IgD-negative memory B cell (primary cell): ENCODE results near the gene CDK6. TPM values are rescaled to one million over a fixed set of nuclear protein-coding genes. Genes with fewer than 3 reads are reported as not detected.

Source experiments
- H3K27ac Mint-ChIP-seq, 3 donors: one replicate each; pipeline ENCODE4 v1.8.0; 2020 to 2022; ENCODE audit warnings: mild to moderate bottlenecking in 3 of 3, mixed read lengths in 3 of 3, moderate library complexity in 1 of 3
- H3K27me3 Mint-ChIP-seq: one replicate; pipeline ENCODE4 v1.8.0; 2021; ENCODE audit warnings: mixed read lengths
- H3K36me3 Mint-ChIP-seq: one replicate; pipeline ENCODE4 v1.8.0; 2020; ENCODE audit warnings: mild to moderate bottlenecking, mixed read lengths
- H3K4me1 Mint-ChIP-seq, 3 donors: one replicate each; pipeline ENCODE4 v1.8.0; 2020 to 2022; ENCODE audit warnings: mixed read lengths in 3 of 3, mild to moderate bottlenecking in 1 of 3
- H3K4me3 Mint-ChIP-seq, 4 donors: one replicate each; pipeline ENCODE4 v1.8.0; 2020 to 2022; ENCODE audit warnings: mild to moderate bottlenecking in 4 of 4, mixed read lengths in 4 of 4, moderate library complexity in 3 of 4
- H3K9me3 Mint-ChIP-seq, 3 donors: one replicate each; pipeline ENCODE4 v1.8.0; 2020 to 2021; ENCODE audit warnings: mixed read lengths in 3 of 3, mild to moderate bottlenecking in 1 of 3
- polyA plus RNA-seq: library from polyadenylated mRNA; unstranded; fragments of 300-500 nt; fragmentation: Illumina TruSeq; gene quantifications from one replicate; pipeline ENCODE4 v1.2.3, GENCODE V29; 2021

Gene CDK6
- polyA plus RNA-seq, 1 donor from 2014 or later: 7.9 TPM

DNA sequence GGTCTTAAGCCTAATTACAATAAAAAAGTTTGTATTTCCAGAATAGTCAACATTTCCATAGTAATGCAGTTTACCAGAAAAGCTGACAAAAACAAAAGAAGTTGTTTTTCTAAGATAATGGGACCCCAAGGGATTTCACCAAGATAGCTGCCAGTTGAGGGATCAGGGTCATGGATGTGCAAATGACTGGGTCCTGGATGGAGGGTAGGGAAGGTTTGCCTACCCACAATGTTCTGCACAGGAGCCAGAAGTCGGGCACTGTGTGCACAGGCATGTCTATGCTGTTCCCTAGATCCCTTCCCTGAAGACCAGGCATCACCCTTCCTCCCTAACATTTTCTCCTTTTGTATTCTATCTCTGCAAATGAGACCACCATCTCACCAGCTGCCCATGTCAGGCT, 152.1 kb downstream of the CDK6 start:
- H3K4me3 Mint-ChIP-seq: no peak overlapping the region
- peak overlapping the region in 1 of 3 donors; percentile 68 for H3K27ac Mint-ChIP-seq
- H3K9me3 Mint-ChIP-seq: no peaks in the 10 kb centered on the region
- H3K36me3 Mint-ChIP-seq: no peaks in the 10 kb centered on the region
- H3K4me1 Mint-ChIP-seq: peaks cover 0 to 3% (median 0%) of the 10 kb centered on the region in 3 donors
- H3K27me3 Mint-ChIP-seq: no peaks in the 10 kb centered on the region

DNA sequence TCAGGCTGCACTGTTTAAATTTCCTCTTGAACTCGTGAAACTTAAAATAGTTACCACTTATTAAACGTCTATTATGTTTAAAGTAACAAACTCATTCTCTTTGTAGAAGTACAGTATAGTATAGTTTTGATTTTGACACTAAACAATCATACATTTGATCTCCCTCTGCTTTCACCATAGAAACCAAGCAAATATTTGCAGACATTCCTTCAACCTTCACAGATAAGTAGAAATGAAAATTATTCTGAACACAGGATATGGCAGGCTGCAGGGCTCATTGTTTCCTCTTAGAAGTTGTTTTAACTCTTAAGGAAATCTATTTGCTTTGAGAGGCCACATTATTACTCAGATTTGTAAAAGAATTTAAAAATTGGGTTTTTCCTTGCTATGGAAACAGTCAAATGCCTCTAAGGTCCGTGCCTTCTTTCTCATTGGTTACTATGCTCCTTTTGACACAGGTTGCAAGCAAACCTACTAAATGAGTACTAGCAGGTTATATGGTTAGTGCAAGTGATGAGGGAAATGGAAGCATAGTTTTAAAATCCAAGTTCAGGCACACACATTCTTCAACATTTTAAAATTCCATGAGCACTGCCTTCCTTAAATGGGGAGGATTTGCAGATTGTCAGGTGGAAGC, 153.4 kb downstream of the CDK6 start:
- peaks cover 0 to 3% (median 0%) of the 10 kb centered on the region in 3 donors for H3K4me1 Mint-ChIP-seq
- no peak overlapping the region for H3K27ac Mint-ChIP-seq

DNA sequence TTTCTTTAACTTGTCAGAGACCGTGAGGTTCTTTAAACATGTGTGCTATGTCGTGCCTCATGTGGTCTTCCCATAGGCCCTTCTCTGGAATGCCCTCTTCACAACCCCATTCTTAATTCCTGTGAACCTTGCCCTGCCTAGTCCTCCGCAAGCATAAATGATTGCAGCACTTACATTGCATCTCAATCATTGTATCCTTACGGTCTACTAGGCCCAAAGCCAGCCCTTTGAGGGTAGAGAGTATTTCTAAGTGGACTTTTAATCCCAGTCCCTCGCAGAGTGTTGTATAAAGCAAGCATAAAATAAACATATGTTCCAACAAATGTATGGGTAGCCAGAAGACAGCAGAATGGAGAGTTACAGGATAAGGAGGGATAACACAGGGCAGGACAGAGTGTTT, 154.0 kb downstream of the CDK6 start:
- H3K4me3 Mint-ChIP-seq: no peak overlapping the region
- no peaks in the 10 kb centered on the region for H3K36me3 Mint-ChIP-seq
- no peaks in the 10 kb centered on the region for H3K27me3 Mint-ChIP-seq
- H3K4me1 Mint-ChIP-seq: peaks cover 0 to 3% (median 0%) of the 10 kb centered on the region in 3 donors
- peak overlapping the region in 2 of 3 donors; percentile 13 to 21 for H3K27ac Mint-ChIP-seq
- peaks cover 0 to 2% (median 0%) of the 10 kb centered on the region in 3 donors for H3K9me3 Mint-ChIP-seq

More for the DNA sequence above, 153.4 kb downstream of the CDK6 start:
- H3K4me3 Mint-ChIP-seq: no peak overlapping the region
- H3K9me3 Mint-ChIP-seq: peaks cover 0 to 2% (median 0%) of the 10 kb centered on the region in 3 donors
- no peaks in the 10 kb centered on the region for H3K27me3 Mint-ChIP-seq
- H3K36me3 Mint-ChIP-seq: no peaks in the 10 kb centered on the region

DNA sequence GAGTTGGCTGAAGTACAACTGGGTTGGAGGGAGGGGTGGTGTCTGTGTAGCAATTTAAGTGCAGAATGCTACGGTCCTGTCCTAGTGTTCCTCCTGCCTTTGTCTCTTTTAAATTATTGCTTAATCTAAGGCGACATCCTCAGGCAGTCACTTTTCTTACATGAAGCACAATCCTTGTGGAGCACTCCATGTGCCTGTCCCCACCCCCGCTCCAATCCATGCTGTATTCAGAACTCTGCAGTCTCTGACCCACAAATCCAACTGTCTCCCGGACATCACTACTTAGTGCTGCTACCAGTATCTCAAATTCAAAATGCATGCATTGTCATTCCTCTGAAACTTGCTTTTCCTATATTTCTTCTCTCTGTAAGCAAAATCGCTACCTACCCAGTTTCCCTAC, 154.7 kb downstream of the CDK6 start:
- H3K9me3 Mint-ChIP-seq: peaks cover 0 to 2% (median 0%) of the 10 kb centered on the region in 3 donors
- H3K36me3 Mint-ChIP-seq: no peaks in the 10 kb centered on the region
- no peaks in the 10 kb centered on the region for H3K27me3 Mint-ChIP-seq
- H3K4me1 Mint-ChIP-seq: peaks cover 0 to 3% (median 0%) of the 10 kb centered on the region in 3 donors
- no peak overlapping the region for H3K4me3 Mint-ChIP-seq
- H3K27ac Mint-ChIP-seq: no peak overlapping the region

DNA sequence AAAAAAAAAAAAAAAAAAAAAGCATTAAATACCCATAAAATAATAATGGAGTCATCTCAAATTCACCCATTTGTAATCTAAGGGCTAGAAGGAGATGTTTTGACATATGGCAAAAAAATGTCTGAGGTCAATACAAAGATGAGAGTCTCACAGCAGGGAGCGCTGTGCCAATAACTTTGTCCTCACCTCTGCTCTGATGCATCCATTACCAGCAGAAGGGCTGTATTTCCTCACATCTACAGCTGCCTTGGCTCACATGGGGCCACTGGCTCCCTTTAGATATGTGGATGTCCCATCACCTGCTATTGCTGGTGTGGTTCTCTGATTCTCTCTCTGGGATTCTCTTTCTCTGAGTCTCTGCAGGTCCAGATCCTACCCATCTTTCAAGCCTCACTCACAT, 155.9 kb downstream of the CDK6 start:
- Mint-ChIP-seq H3K4me3 (no peak overlapping the region), H3K9me3 (peaks cover 0 to 2% (median 0%) of the 10 kb centered on the region in 3 donors), H3K36me3 (no peaks in the 10 kb centered on the region), H3K27ac (no peak overlapping the region), H3K4me1 (peaks cover 0 to 3% (median 2%) of the 10 kb centered on the region in 3 donors), H3K27me3 (no peaks in the 10 kb centered on the region)

DNA sequence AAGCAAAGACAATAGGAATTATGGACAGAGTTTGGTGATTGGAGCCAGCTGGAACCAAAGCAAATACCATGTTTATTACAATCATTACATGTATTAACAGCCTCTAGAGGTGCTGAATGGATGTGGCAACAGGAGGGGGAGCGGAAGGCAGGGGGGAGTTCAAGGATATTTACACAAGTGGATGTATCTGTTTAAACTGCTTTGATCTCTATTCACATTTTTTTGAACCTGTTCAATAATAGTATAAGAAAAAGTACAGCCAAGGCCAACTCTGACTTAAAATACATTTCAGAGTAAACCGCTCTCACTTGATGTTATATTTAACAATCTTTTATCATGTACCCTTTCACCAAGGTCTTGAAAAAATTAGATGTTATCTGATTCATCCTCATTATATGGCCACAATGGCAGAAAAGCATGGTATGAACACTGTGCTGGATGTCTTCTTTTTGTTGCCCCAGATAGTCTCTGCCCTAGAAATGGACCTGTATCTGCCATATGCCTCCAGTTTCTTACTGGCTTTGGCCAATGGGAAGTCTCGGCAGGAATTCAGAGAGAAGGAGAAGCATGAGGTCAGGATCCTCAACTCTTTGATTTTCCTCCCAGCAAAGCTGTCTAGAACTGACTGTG, 158.0 kb downstream of the CDK6 start:
- no peak overlapping the region for H3K4me3 Mint-ChIP-seq
- H3K9me3 Mint-ChIP-seq: peaks cover 0 to 2% (median 0%) of the 10 kb centered on the region in 3 donors
- peaks cover 10 to 12% (median 10%) of the 10 kb centered on the region in 3 donors for H3K4me1 Mint-ChIP-seq
- no peak overlapping the region for H3K27ac Mint-ChIP-seq
- no peaks in the 10 kb centered on the region for H3K27me3 Mint-ChIP-seq
- no peaks in the 10 kb centered on the region for H3K36me3 Mint-ChIP-seq

DNA sequence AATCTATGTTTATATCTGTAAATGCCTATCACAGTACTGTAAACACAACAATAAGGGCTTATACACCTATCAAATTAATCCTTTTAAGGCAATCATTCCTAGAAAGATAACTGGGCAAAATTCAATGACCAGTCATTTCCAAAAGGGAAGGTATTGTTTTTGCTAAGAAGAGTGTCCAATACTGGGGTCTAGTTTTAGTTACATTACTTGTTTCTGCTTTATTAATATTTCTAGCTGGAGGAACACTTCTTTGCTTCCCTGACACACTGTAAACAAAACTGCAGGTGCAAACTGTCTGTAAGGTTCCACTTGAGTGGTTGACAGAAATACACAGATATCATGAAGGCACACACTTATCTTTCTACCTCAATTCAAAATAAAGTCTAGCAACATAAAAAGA, 162.0 kb downstream of the CDK6 start:
- peak overlapping the region in 2 of 3 donors; percentile 48 to 66 for H3K27ac Mint-ChIP-seq
- H3K36me3 Mint-ChIP-seq: peaks cover 2% of the 10 kb centered on the region
- H3K4me1 Mint-ChIP-seq: peaks cover 8 to 15% (median 15%) of the 10 kb centered on the region in 3 donors
- peaks cover 0 to 2% (median 0%) of the 10 kb centered on the region in 3 donors for H3K9me3 Mint-ChIP-seq
- H3K4me3 Mint-ChIP-seq: peak overlapping the region in 1 of 4 donors; percentile 41
- H3K27me3 Mint-ChIP-seq: no peaks in the 10 kb centered on the region

DNA sequence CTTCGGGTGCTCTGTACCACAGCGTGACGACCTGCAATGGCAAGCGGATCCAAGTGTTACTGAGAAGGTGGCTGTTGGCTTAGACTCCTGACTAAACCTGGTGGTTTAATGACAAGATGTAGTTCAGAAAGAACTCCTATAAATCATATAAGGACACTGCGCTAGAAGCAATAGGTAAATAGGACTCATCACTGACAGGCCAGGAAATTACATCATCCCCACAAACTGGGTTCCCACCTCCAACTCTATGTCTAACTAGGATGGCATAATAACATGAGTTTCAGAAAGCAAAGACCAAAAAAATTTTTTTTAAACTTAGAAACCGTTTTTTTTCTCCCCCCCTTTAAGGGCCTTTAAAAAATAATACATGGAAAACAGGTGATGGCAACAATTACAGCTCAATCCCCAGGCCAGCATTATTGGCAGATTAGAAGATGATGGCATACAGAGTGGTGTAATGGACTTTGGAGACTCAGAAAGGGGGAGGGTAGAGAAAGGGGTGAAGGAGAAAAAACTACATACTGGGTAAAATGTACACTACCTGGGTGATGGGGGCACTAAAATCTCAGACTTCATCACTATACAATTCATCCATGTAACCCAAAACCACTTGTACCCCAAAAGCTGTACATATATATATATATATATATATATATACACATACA, 164.7 kb downstream of the CDK6 start:
- Mint-ChIP-seq H3K27ac (no peak overlapping the region), H3K36me3 (peaks cover 2% of the 10 kb centered on the region), H3K4me3 (peak overlapping the region in 1 of 4 donors; percentile 13), H3K4me1 (peaks cover 8 to 15% (median 15%) of the 10 kb centered on the region in 3 donors), H3K9me3 (no peaks in the 10 kb centered on the region), H3K27me3 (no peaks in the 10 kb centered on the region)

DNA sequence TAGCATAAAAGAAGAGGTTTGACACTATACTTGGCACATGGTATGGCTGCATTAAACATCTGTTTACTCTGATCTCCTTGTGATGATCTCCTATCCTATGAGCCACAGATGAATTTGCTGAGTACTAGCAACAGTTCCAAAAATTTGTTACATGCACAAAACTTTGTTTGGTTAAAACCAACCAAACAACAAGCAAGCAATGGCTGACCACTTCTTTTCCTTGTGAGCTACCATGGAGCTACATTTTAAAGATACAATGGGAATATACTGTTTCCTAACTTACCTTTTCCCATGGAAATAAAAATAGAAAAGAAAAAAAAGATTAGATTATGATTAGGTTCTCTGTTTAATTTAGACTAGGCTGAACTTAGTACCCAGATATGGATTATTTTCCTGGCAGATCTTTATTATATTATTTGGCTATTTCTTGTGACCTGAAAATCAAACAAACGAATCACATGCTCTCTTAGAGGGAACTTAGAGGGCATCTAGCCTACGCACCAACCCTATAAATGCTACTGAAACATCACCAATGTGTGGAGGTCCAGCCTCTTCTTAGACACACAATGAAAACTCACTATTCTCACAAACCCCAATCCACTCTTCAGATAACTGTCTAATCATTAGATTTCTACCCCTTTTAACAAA, 166.0 kb downstream of the CDK6 start:
- H3K4me1 Mint-ChIP-seq: peaks cover 8 to 15% (median 12%) of the 10 kb centered on the region in 3 donors
- H3K9me3 Mint-ChIP-seq: no peaks in the 10 kb centered on the region
- H3K4me3 Mint-ChIP-seq: no peak overlapping the region
- H3K27me3 Mint-ChIP-seq: no peaks in the 10 kb centered on the region
- peaks cover 2% of the 10 kb centered on the region for H3K36me3 Mint-ChIP-seq
- H3K27ac Mint-ChIP-seq: no peak overlapping the region

DNA sequence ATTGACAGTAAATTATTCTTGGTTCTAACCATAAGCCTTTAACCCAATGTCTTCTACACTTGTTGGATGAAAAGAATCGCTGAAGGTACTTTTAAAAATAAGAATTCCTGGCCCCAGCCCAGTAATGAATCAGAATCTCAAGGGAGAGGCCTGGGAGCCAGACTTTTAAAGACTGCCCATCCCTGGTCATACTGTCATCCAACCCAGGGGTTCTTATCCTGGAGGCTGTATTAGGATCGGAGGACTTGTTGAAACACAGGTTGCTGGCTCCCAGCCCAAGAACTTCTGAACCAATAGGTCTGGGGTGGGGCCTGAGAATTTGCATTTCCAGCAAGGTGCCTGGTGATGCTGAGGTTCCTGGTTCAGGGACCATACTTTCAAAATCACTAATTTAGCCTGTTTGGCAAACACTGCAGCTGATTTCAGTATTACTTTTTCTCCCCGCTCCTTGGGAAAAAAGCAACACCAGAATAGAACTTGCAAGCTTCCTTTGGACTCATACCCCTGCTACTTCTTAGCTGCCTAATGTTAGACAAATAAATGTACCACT, 166.7 kb downstream of the CDK6 start:
- no peak overlapping the region for H3K4me3 Mint-ChIP-seq
- no peaks in the 10 kb centered on the region for H3K9me3 Mint-ChIP-seq
- no peaks in the 10 kb centered on the region for H3K27me3 Mint-ChIP-seq
- H3K4me1 Mint-ChIP-seq: peaks cover 8 to 15% (median 11%) of the 10 kb centered on the region in 3 donors
- H3K36me3 Mint-ChIP-seq: peaks cover 2% of the 10 kb centered on the region
- no peak overlapping the region for H3K27ac Mint-ChIP-seq

DNA sequence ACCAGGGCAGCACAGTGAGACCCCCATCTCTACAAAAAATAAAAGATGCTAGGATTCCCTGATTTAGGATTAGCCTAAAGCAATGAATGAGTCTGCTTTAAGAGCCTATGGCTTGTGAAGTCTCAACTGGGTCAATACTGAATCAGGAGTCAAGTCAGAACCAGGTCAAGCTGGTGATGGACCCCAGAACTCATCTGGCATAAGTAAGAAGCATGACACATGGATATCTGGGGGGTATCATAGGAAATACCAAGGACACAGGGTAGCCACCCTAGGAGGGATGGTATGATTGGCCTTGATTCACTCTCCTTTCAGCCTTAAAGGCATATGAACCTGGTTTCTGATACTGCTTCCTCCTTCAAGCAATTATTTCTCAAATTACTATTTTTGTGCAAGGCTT, 167.8 kb downstream of the CDK6 start:
- Mint-ChIP-seq H3K4me1 (peaks cover 0 to 5% (median 4%) of the 10 kb centered on the region in 3 donors), H3K36me3 (peaks cover 2% of the 10 kb centered on the region), H3K27me3 (no peaks in the 10 kb centered on the region), H3K4me3 (no peak overlapping the region), H3K9me3 (no peaks in the 10 kb centered on the region), H3K27ac (no peak overlapping the region)

DNA sequence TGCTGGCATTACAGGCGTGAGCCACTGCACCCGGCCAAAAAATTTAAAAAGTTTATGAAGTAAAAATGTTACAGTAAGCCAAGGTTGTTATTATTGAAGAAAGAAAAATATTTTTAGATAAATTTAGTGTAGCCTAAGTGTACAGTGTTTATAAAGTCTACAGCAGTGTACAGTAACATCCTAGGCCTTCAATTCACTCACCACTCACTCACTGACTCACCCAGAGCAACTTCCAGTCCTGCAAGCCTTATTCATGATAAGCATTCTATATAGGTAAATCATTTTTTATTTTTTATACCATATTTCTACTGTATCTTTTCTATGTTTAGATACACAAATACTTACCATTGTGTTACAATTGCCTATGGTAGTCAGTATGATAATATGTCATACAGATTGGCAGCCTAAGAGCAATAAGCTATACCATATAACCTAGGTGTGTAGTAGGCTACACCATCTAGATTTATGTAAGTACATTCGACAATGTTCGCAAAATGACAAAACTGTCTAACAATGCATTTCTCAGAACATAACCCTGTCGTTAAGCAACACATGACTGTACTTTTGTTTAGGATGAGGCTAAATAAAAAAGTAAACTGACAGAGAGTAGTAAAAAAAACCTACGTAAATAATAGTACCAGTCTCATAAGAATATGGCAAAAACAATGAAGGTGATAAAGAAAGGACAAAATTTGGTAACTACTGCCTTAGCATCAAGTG, 168.4 kb downstream of the CDK6 start:
- H3K4me1 Mint-ChIP-seq: peaks cover 0 to under 1% (median 0%) of the 10 kb centered on the region in 3 donors
- H3K27me3 Mint-ChIP-seq: no peaks in the 10 kb centered on the region
- H3K9me3 Mint-ChIP-seq: no peaks in the 10 kb centered on the region
- H3K27ac Mint-ChIP-seq: no peak overlapping the region
- H3K4me3 Mint-ChIP-seq: no peak overlapping the region
- H3K36me3 Mint-ChIP-seq: peaks cover 2% of the 10 kb centered on the region

DNA sequence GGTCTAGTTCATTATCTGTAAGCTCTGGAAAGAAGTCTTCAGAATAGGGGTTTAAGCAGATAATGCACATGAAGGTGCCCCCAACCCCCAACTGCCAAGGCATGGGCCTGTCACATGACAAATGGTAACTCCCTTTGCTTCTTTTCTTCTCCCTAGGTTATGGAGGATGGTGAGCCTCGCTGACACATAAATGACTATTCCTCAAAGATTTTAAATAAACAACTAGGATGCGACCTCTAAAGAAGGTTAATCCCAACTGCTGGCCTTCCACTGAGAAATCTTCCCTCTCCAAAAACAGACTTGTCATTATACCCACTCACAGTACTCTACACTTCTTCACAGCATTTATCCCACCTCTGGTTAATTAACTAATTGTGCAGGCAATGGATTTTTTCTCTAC, 170.4 kb downstream of the CDK6 start:
- Mint-ChIP-seq H3K4me3 (no peak overlapping the region), H3K27ac (no peak overlapping the region), H3K9me3 (no peaks in the 10 kb centered on the region)

DNA sequence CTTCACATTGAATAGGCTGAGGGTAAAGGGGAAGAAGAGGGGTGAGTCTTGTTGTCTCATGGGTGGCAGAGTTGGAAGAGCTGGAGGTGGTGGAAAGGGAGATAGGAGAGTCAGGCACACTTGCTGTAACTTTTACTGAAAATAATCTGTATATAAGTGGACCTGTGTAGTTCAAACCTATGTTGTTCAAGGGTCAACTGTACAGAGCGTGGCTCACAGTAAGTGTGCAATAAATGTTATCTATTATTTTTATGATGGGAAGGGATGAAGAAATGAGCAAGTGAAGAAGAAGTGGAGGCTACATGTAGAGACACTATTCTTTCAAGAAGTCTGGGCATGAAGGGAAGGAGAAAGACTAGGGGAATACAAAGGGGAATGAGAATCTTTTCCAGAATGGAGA, 174.7 kb downstream of the CDK6 start:
- H3K36me3 Mint-ChIP-seq: peaks cover 2% of the 10 kb centered on the region
- no peak overlapping the region for H3K27ac Mint-ChIP-seq
- H3K4me1 Mint-ChIP-seq: peaks cover 0 to 4% (median 3%) of the 10 kb centered on the region in 3 donors
- no peaks in the 10 kb centered on the region for H3K27me3 Mint-ChIP-seq
- H3K4me3 Mint-ChIP-seq: no peak overlapping the region
- H3K9me3 Mint-ChIP-seq: no peaks in the 10 kb centered on the region

More for the DNA sequence above, 170.4 kb downstream of the CDK6 start:
- H3K27me3 Mint-ChIP-seq: no peaks in the 10 kb centered on the region
- H3K36me3 Mint-ChIP-seq: peaks cover 2% of the 10 kb centered on the region
- no peaks in the 10 kb centered on the region for H3K4me1 Mint-ChIP-seq
